Mesenchymal stem cell (in vitro differentiated cells and primary cell): Measurements from ENCODE around the gene TJP3.

Experiments
- DNase-seq: peaks from one replicate; pipeline ENCODE4 v3.0.0-alpha.2; 2013
- H2AFZ ChIP-seq: one replicate; pipeline ENCODE4 v1.6.1; 2013; ENCODE audit warnings: low read depth, mild to moderate bottlenecking, control low read depth, inconsistent platforms, low read length, moderate library complexity
- H2AK5ac ChIP-seq: 2 replicates; pipeline ENCODE4 v1.6.1; 2013; ENCODE audit warnings: low read length, moderate library complexity, mild to moderate bottlenecking, inconsistent platforms; ENCODE audit not compliant: severe bottlenecking
- H2BK120ac ChIP-seq: one replicate; pipeline ENCODE4 v1.6.1; 2013; ENCODE audit warnings: low read depth, mild to moderate bottlenecking, inconsistent platforms, low read length, moderate library complexity
- H2BK12ac ChIP-seq, 2 experiments: one replicate each; pipeline ENCODE4 v1.6.1; 2013; ENCODE audit warnings: inconsistent platforms in 2 of 2, low read length in 2 of 2, mild to moderate bottlenecking in 2 of 2, moderate library complexity in 2 of 2, control low read depth in 1 of 2
- H2BK15ac ChIP-seq: one replicate; pipeline ENCODE4 v1.6.1; 2013; ENCODE audit warnings: mild to moderate bottlenecking, low read depth, inconsistent platforms; ENCODE audit not compliant: poor library complexity, severe bottlenecking
- H2BK5ac ChIP-seq: 2 replicates; pipeline ENCODE4 v1.6.1; 2013; ENCODE audit warnings: low read depth, mild to moderate bottlenecking, low read length, control low read depth, inconsistent platforms; ENCODE audit not compliant: poor library complexity, severe bottlenecking
- H3K14ac ChIP-seq, 2 experiments: one replicate each; pipeline ENCODE4 v1.6.1; 2013; ENCODE audit warnings: inconsistent platforms in 2 of 2, low read length in 2 of 2, control low read depth in 1 of 2, mild to moderate bottlenecking in 1 of 2, moderate library complexity in 1 of 2
- H3K18ac ChIP-seq, 2 experiments: one replicate each; pipeline ENCODE4 v1.6.1; 2013; ENCODE audit warnings: inconsistent platforms in 2 of 2, low read length in 2 of 2, control low read depth in 1 of 2, low read depth in 1 of 2, mild to moderate bottlenecking in 1 of 2
- H3K23ac ChIP-seq, 2 experiments: one replicate each; pipeline ENCODE4 v1.6.1; 2013; ENCODE audit warnings: inconsistent platforms in 2 of 2, low read length in 2 of 2, mild to moderate bottlenecking in 2 of 2, moderate library complexity in 2 of 2, control low read depth in 1 of 2
- H3K27ac ChIP-seq: 2 replicates; pipeline ENCODE4 v1.5.1; 2013; ENCODE audit warnings: mild to moderate bottlenecking, moderate library complexity, low read length, control low read depth, inconsistent platforms; ENCODE audit not compliant: poor library complexity, severe bottlenecking
- H3K27me3 ChIP-seq, 2 experiments: 2 replicates each; pipeline versions ENCODE4 v1.6.1 to v1.7.0; 2013; ENCODE audit warnings: low read length in 2 of 2, mild to moderate bottlenecking in 2 of 2, moderate library complexity in 2 of 2, control low read depth in 1 of 2, inconsistent platforms in 1 of 2; ENCODE audit not compliant: control insufficient read depth in 1 of 2, insufficient read depth in 1 of 2
- H3K36me3 ChIP-seq, 2 experiments: 2 replicates each; pipeline versions ENCODE4 v1.6.1 to v1.7.0; 2013; ENCODE audit warnings: low read length in 2 of 2, control low read depth in 1 of 2, inconsistent platforms in 1 of 2, low read depth in 1 of 2, mild to moderate bottlenecking in 1 of 2; ENCODE audit not compliant: insufficient read depth in 2 of 2, control insufficient read depth in 1 of 2
- H3K4ac ChIP-seq, 2 experiments: one replicate each; pipeline ENCODE4 v1.6.1; 2013; ENCODE audit warnings: inconsistent platforms in 2 of 2, low read length in 2 of 2, mild to moderate bottlenecking in 2 of 2, moderate library complexity in 2 of 2, control low read depth in 1 of 2, low read depth in 1 of 2
- H3K4me1 ChIP-seq: 2 replicates; pipeline ENCODE4 v1.6.1; 2013; ENCODE audit warnings: low read depth, low read length, control low read depth; ENCODE audit not compliant: control insufficient read depth, insufficient read depth
- H3K4me2 ChIP-seq: 2 replicates; pipeline ENCODE4 v1.6.1; 2013; ENCODE audit warnings: low read length, mild to moderate bottlenecking, inconsistent platforms; ENCODE audit not compliant: poor library complexity, severe bottlenecking
- H3K4me3 ChIP-seq, 2 experiments: 2 replicates each; pipeline versions ENCODE4 v1.5.1 to v1.7.0; 2013; ENCODE audit warnings: low read length in 2 of 2, mild to moderate bottlenecking in 2 of 2, control low read depth in 1 of 2, low read depth in 1 of 2; ENCODE audit not compliant: insufficient read depth in 1 of 2
- H3K79me1 ChIP-seq: replicated peaks from 2 replicates; pipeline ENCODE4 v1.6.1; 2013; ENCODE audit warnings: mild to moderate bottlenecking, control low read depth, low read length, inconsistent platforms; ENCODE audit not compliant: poor library complexity, severe bottlenecking
- H3K9ac ChIP-seq: 2 replicates; pipeline ENCODE4 v1.7.0; 2013; ENCODE audit warnings: mild to moderate bottlenecking, low read length, moderate library complexity
- H3K9me3 ChIP-seq: 2 replicates; pipeline ENCODE4 v1.7.0; 2013; ENCODE audit warnings: mild to moderate bottlenecking, low read length; ENCODE audit not compliant: control insufficient read depth
- H4K8ac ChIP-seq: one replicate; pipeline ENCODE4 v1.6.1; 2013; ENCODE audit warnings: inconsistent platforms, mild to moderate bottlenecking, low read length, moderate library complexity
- H4K91ac ChIP-seq: one replicate; pipeline ENCODE4 v1.6.1; 2013; ENCODE audit warnings: mild to moderate bottlenecking, low read length, inconsistent platforms
- WGBS: methylation state at CpG from one replicate; pipeline ENCODE4 v1.1.7; 2013; ENCODE audit warnings: mixed read lengths; 5-methylcytosine and 5-hydroxymethylcytosine counted together

The TJP3 gene

DNA sequence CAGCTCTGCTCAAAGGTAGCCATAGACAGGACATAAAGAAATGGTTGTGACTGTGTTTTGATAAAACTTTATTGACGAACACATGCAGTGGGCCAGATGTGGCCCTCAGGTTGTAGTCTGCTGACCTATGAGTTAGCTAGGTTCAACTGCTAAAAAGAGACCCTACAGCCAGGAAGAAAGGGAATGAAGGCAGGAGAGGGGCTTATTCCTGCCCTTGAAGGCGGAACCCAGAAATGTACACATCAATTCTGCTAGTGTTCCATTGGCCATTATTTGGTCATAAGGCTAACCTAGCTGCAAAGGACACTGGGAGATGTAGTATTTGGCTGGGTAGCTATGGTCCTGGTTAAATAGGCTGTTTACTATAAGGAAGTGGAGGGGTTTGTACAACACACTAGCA is 35.3 kb downstream of the TJP3 start:
- Histone ChIP-seq H3K14ac (no peak overlapping the region), H4K8ac (no peak overlapping the region), H3K27ac (no peak overlapping the region), H3K9ac (no peak overlapping the region), H3K4me3 (no peak overlapping the region), H4K91ac (no peak overlapping the region), H2AFZ (no peak overlapping the region), H2BK120ac (no peak overlapping the region), H3K4me2 (no peak overlapping the region), H2BK5ac (no peak overlapping the region), H3K4ac (no peak overlapping the region), H3K27me3 (peaks cover 0 to 29% of the 10 kb centered on the region in 2 experiments), H3K23ac (no peak overlapping the region), H2BK15ac (no peak overlapping the region), H2BK12ac (no peak overlapping the region), H2AK5ac (no peak overlapping the region), H3K36me3 (no peaks in the 10 kb centered on the region), H3K4me1 (peaks cover 4% of the 10 kb centered on the region), H3K79me1 (no peaks in the 10 kb centered on the region), H3K9me3 (no peaks in the 10 kb centered on the region), H3K18ac (no peak overlapping the region)
- 92% methylated on average over 2 of the region's 2 CpGs for WGBS
- peak; percentile 21 for DNase-seq

DNA sequence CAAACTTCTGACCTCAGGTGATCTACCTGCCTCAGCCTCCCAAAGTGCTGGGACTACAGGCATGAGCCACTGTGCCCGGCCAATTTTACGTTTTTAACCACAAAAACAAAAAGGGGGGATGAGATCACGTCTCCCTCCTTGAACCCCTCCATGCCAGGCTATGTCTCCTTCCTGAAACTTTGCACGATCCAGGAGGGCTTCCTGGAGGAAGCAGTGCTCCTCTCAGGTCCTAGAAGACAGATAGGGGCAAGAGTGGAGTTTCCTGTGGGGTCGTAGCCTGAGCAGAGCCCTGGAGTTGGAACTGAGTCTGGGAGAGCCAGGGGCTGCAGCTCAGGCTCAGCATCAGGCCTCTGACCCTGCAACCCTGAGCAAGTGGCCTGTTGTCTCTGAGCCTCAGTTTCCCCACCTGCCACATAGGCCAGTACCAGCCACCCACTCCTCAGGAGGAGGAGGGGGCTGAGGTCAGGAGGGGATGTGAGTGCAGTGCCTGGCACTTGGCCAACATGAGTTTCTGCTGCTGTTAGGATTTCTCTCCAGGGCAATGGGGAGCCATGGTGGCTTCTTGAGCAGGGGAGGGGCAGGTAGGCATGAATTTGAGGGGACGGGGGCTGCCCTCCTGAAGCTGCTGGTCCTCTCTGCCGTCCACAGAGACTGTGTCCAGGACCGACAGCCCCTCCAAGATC is 37.3 kb downstream of the TJP3 start:
- Histone ChIP-seq H3K23ac (no peak overlapping the region), H3K4me3 (no peak overlapping the region), H2BK120ac (no peak overlapping the region), H3K4ac (no peak overlapping the region), H2AFZ (no peak overlapping the region), H2BK15ac (no peak overlapping the region), H3K27me3 (peaks cover 0 to 22% of the 10 kb centered on the region in 2 experiments), H2BK5ac (no peak overlapping the region), H2AK5ac (no peak overlapping the region), H3K4me1 (peaks cover 4% of the 10 kb centered on the region), H3K79me1 (no peaks in the 10 kb centered on the region), H3K18ac (no peak overlapping the region), H3K9me3 (no peaks in the 10 kb centered on the region), H3K27ac (no peak overlapping the region), H4K91ac (no peak overlapping the region), H3K36me3 (peaks cover 12% of the 10 kb centered on the region in 2 experiments), H2BK12ac (no peak overlapping the region), H3K4me2 (no peak overlapping the region), H4K8ac (no peak overlapping the region), H3K9ac (no peak overlapping the region), H3K14ac (no peak overlapping the region)
- whole genome bisulfite sequencing = 66% methylated on average over 8 of the region's 8 CpGs
- DNase-seq = no peak

DNA sequence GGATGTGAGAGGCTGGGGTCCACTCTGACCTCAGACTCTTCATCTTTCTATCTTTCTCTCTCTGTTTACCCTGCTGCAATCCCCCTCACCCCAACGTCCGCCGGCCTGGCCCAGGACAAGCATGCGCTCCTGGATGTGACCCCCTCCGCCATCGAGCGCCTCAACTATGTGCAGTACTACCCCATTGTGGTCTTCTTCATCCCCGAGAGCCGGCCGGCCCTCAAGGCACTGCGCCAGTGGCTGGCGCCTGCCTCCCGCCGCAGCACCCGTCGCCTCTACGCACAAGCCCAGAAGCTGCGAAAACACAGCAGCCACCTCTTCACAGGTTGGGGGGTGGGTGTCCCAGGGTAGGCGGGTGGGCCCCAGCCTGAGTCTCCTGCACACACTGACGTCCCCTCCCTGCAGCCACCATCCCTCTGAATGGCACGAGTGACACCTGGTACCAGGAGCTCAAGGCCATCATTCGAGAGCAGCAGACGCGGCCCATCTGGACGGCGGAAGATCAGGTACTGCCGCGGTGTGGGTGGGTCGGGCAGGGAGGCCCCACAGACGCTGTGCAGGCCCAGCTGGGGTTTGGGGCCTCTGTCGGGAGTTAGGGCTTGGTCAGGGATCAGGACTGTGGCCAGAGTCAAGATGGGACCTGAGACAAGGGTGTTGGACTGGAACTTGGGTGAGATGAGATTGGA is 38.3 kb downstream of the TJP3 start:
- no peak overlapping the region for H3K4me2 ChIP-seq
- peaks cover 4% of the 10 kb centered on the region for H3K4me1 ChIP-seq
- no peak overlapping the region for H3K9ac ChIP-seq
- no peak overlapping the region for H4K8ac ChIP-seq
- no peak overlapping the region for H3K23ac ChIP-seq
- no peak overlapping the region for H3K4ac ChIP-seq
- H2AFZ ChIP-seq = no peak overlapping the region
- no peak overlapping the region for H2BK5ac ChIP-seq
- no peak overlapping the region for H2BK15ac ChIP-seq
- no peak overlapping the region for H3K4me3 ChIP-seq
- no peak overlapping the region for H2AK5ac ChIP-seq
- H3K79me1 ChIP-seq = no peaks in the 10 kb centered on the region
- H3K27ac ChIP-seq = no peak overlapping the region
- 89% methylated on average over 31 of the region's 31 CpGs for WGBS
- H3K36me3 ChIP-seq = peaks cover 20 to 22% of the 10 kb centered on the region in 2 experiments
- peak overlapping the region; percentile 15 for H4K91ac ChIP-seq
- peaks cover 0 to 22% of the 10 kb centered on the region in 2 experiments for H3K27me3 ChIP-seq
- no peak overlapping the region for H2BK120ac ChIP-seq
- H3K14ac ChIP-seq = no peak overlapping the region
- no peak for DNase-seq
- H3K9me3 ChIP-seq = no peaks in the 10 kb centered on the region
- H3K18ac ChIP-seq = no peak overlapping the region
- no peak overlapping the region for H2BK12ac ChIP-seq

DNA sequence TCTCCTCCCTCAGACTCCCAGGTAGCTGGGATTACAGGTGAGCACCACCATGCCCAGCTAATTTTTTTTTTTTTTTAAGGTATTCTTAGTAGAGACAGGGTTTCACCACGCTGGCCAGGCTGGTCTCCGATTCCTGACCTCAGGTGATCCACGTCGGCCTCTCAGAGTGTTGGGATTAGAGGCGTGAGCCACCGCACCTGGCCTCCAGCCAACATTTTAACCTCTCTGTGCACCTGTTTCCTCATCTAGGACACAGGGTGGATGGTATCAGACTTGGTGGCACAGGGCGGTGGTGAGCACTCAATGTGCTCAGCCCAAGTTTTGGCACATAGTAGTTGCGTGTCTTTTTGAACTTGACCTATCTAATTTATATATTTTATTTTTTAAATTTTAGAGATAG is 40.8 kb downstream of the TJP3 start:
- 96% methylated on average over 7 of the region's 8 CpGs for WGBS
- Histone ChIP-seq H3K14ac (no peak overlapping the region), H3K79me1 (no peaks in the 10 kb centered on the region), H3K9ac (no peak overlapping the region), H3K23ac (no peak overlapping the region), H4K91ac (no peak overlapping the region), H3K27me3 (peaks cover 0 to 22% of the 10 kb centered on the region in 2 experiments), H3K4me3 (no peak overlapping the region), H3K27ac (no peak overlapping the region), H3K4ac (no peak overlapping the region), H2BK5ac (no peak overlapping the region), H3K18ac (no peak overlapping the region), H3K36me3 (peaks cover 29 to 46% of the 10 kb centered on the region in 2 experiments), H2BK12ac (no peak overlapping the region), H2BK15ac (no peak overlapping the region), H2BK120ac (no peak overlapping the region), H4K8ac (no peak overlapping the region), H3K4me1 (peaks cover 4% of the 10 kb centered on the region), H3K9me3 (no peaks in the 10 kb centered on the region), H2AK5ac (no peak overlapping the region), H3K4me2 (no peak overlapping the region), H2AFZ (no peak overlapping the region)
- no peak for DNase-seq
